Amniotic epithelial cell (primary cell): ENCODE measurements around the gene WNT2B.

Source experiments
- DNase-seq: peaks from one replicate; pipeline ENCODE4 v3.0.0-alpha.2; 2010; ENCODE audit warnings: low read depth

Gene WNT2B

GRCh38 chr1:112575154-112575804 lies 66.5 kb downstream of the WNT2B start:
- peak; percentile 100 for DNase-seq

- no peak for DNase-seq
Measured at GRCh38 chr1:112576240-112576639, 67.5 kb downstream of the WNT2B start.
